T-helper 22 cell (primary cell): Measurements from ENCODE around the gene KRT7.
"Not testable (repeated sequence)": the region's sequence is repeated elsewhere in the genome, so short reads cannot be mapped to it uniquely, and the experiment has no call there.

Source experiments
- DNase-seq: peaks from one replicate; pipeline ENCODE4 v3.0.0-alpha.2; 2020; ENCODE audit warnings: low read depth

KRT7 gene

DNA sequence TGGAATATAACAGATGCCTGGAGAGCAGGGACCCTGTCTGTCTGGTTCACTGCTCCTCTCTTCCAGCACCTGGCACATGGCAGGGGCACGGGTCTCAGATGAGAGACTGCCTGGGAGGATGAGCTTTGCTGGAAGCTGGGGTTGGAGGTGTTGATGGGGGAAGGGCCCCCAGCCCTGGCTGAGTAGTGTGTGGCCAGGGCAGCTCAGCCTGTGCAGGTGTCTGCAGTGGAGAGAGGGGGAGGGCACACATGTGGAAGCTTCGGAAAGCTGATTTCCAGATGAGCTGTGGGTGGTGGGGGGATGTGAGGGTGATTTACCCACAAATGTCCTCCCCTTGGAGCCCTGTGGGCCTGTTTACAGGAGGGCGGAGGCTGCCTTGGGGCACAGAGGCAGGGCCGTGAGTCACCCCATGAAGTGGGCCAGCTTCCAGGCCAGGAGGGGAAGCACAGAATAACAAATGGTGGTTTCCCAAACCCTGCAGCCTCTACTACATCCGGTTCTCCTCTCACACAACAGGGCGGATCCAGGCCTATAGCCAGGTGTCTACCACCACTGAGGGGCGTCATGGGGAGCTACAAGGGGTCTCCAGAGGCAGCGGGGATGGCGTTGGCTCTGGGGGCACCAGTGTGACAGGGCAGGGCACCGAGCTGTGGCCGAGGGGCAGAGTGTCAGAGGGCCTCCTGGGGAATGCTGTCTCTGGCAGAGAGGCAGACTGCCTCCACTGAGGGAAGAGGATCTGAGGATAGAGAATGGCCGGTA is 11.0 kb downstream of the KRT7 start:
- peak; percentile 16 for DNase-seq

- no peak for DNase-seq
Measured at GRCh38 chr12:52244615-52244994, 11.6 kb downstream of the KRT7 start.

DNA sequence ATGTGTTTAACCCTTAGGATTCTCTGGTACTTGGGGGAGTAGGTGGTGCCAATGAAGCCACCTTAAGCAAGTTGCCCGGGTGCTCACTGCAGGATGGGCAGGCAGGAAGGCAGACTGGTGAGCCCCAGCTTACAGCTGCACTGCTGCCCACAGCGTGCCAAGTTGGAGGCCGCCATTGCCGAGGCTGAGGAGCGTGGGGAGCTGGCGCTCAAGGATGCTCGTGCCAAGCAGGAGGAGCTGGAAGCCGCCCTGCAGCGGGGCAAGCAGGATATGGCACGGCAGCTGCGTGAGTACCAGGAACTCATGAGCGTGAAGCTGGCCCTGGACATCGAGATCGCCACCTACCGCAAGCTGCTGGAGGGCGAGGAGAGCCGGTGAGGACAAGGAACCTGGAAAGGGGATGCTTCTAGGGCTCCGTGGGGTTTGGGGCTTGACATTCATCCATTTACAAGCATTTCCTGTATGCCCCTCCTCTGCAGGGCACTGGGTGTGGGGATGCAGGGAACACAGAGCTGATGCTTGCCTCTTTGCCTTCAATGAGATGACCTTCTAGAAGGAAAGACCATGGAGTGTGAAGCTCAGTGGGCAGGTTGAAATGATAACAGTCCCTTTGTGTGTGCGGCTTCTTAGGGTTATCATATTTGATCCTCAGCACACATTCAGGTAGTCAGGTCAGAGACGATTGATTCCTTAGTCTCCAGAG is 12.4 kb downstream of the KRT7 start:
- DNase-seq: no peak

DNA sequence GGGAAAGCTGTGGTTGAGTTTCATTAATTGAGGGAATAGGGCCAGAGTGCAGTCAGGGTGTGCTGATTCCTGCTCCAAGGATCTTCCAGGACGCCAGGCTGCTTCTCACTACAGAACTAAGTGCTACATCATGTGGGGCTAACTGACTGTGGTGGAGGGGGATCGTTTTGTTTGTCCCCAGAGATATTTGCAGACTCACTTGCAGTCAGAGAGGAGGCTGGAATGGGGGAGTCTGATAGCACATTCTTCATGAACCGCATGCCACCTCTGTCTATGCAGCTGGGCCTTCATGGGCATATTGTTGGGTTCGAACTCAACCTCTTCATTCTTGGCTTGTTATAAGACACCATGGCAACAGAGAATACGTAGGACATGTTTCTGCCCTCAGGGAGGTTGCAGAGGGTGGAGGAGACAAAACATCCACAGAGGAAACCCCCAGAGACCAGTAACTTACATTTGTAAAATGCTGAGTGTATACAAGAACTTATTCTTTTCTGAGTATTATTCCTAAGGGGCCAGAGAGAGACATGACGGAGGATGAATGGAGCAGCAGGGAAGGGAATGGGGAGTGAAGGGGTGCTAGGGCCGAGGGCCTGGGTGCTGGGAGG is 13.0 kb downstream of the KRT7 start:
- no peak for DNase-seq

DNA sequence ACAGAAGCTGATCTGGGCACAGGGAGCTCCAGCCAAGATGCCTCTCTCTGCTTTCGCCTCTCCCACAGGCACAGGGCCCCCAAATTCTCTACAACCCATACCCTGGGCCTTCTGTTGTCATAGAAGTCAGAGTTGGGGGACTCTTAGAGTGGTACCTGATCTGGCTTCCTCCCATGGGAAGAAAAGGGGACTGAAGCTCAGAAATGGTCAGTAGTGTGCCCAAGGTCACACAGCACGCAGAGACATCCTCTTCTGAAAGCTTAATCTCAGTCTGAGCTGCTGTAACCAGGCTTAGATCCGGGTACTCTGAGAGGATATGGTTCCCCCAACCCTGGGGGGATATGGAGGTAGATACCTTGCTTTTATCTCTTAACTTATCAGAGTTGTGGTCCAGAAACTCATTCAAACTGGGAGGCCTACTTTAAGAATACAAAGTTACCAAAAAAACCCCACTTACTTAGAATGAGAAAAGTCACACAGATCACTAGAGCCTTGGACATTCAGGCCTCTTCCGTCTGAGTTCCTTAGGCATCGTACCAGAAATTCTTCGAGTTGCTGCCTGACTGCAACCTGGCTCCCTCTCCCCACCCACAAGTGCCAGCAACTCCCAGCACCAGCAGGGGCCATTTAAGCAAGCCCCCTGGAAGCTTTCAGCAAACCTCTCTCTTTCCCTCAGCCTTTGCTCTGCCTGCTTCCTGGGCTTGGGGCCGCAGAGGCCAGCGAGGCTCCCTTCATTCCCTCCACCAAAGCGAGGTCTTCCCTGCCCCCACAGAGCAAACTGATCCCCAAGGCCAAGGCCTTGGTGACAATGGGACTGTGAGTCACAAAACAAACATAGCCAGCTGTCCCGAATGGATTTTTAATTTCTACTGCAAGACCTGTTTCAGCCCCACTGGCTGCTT is 13.9 kb downstream of the KRT7 start:
- no peak for DNase-seq

GRCh38 chr12:52247622-52248540 is 14.8 kb downstream of the KRT7 start:
- DNase-seq: no peak

DNA sequence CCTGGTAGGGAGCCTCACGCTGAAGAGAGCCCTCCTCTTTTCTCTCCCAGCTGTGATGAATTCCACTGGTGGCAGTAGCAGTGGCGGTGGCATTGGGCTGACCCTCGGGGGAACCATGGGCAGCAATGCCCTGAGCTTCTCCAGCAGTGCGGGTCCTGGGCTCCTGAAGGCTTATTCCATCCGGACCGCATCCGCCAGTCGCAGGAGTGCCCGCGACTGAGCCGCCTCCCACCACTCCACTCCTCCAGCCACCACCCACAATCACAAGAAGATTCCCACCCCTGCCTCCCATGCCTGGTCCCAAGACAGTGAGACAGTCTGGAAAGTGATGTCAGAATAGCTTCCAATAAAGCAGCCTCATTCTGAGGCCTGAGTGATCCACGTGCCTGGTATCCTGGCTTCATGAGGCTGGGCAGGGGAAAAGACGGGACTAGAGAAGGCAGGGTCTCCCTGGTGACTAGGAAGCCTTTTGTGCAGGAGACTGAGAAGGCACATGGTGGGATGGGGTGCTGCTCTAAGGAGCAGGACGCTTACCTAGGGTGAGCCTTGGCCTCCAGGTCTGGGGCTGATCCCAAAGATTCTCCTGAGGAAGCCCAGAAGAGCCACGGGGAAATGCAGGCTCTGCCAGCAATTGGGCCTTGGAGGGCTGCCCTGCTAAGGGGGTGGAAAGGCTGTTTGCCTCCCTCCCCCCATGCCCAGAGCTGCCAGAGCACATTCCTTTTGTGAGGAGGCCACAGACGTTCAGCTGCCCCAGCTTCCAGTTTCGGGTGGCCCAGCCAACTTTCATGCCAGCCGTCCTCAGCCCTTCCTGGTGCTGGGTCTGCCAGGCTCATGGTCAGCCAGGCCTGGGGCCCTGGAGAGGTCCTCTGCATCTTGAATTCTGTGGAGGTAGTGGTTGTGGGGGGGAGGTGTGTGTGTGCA is 15.8 kb downstream of the KRT7 start:
- DNase-seq: no peak

DNA sequence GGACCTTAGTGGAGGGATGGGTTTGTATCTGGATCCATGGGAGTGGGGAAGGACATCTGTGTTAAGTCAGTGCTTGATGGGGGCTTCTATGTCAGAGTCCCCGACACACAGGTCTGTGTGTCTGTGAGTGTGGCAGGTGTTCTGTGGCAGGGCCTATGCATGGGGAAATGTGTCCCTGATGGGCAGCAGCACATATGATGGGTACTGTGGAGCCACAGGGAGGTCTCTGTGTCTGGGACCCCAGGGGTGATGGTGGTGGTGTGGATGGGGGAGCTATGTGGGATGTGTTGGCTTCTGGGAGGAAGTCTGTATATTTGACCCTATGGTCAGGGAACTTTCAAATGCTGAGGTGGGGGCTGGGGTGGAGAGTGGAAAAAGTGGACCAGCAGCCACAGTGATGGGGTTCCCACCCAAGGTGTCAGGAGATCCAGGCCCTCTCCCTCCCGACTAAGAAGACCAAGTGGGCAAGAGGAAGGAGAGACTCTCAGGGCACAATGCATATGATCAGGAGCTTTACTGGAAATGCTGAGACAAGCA is 16.5 kb downstream of the KRT7 start:
- no peak for DNase-seq

GRCh38 chr12:52250048-52250990 is 17.3 kb downstream of the KRT7 start:
- no peak for DNase-seq

DNA sequence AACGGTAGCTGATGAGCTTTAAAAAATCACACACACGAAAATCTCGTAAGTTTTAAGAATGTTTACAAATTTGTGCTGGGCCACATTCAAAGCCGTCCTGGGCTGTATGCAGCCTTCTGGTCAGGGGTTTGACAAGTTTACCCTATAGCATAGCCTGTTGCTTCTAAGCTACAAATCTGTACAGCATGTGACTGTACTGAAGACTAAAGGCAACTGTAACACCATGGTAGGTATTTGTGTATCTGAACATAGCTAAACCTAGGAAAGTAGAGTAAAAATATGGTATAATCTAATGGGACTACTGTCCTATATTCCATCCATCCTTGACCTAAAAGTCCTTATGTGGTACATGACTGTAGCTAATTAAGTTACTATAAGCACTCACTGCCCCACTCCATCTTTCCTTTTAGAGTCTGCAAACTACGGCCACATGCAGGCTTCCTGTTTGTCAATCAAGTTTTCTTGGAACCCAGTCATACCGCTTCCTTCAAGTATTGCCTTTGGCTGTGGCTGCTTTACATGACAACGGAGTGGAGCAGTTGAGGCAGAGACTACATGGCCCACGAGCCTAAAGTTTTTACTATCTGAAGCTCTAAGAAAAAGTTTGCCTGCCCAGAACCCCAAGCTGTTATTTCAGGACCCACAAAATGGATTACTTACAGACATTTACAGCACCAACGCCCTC is 18.5 kb downstream of the KRT7 start:
- no peak for DNase-seq

DNA sequence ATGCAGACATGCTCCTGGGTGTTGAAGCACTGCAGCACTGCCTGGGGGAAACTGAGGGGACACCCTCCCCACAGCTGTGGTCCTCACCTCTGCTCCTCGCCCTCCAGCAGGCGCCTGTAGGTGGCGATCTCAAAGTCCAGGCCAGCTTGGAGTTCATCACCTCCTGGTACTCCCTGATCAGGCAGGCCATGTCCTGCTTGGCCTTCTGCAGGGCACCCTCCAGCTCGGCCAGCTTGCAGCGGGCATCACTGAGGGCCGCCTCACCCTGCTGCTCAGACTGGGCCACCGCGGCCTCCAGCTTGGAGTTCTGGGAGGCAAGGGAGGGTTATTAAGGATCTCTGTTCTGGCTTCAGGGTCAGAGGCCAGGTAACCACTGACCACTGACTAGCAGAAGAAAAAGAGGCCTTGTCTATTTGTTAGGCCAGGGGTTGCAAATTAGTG is 19.2 kb downstream of the KRT7 start:
- not testable (repeated sequence) for DNase-seq

- no peak for DNase-seq
Measured at GRCh38 chr12:52252728-52253343, 19.8 kb downstream of the KRT7 start.

- no peak for DNase-seq
Measured at GRCh38 chr12:52253391-52254179, 20.5 kb downstream of the KRT7 start.

- DNase-seq: no peak
Measured at GRCh38 chr12:52254180-52254964, 21.3 kb downstream of the KRT7 start.

- no peak for DNase-seq
Measured at GRCh38 chr12:52254965-52255751, 22.1 kb downstream of the KRT7 start.
